NCI-H1105 treated with DMSO at 0.1 percent for 48 hours (cell line): ENCODE measurements around the gene MAGEB10.
"Not testable (repeated sequence)": the region's sequence is repeated elsewhere in the genome, so short reads cannot be mapped to it uniquely, and the experiment has no call there.

ENCODE experiments used
- DNase-seq: peaks from one replicate; lab custom pipeline; 2025; lab: John Stamatoyannopoulos, UW

MAGEB10 gene

GRCh38 chrX:27807690-27808089 is at the start of gene MAGEB10:
Gene MAGEB10 (plus strand): TSS chrX:27807990. CDS start chrX:27821307, 13,317 bp downstream.
- no peak for DNase-seq

DNA sequence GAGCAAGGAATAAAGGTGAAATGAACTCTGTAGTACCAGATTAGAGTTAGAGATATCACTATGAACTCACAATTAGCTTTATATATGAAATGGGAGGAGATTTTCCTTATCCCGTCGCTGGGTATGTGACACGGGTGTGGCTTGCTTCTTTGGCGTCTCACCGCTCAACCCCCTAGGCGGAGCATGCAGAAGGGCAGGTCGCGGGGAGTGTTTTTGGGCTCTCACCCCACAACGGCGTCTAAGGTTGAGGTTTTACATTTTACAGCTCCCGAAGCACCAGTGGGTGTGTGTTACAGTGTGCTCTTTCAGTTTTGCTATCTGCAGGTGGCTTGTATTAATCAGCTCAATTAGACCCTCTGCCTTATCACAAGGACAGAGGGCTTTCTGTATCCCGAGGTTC is 42.1 kb upstream of the MAGEB10 start:
- no peak for DNase-seq

- no peak for DNase-seq
Measured at GRCh38 chrX:27767387-27767786, 40.4 kb upstream of the MAGEB10 start.

- no peak for DNase-seq
Measured at GRCh38 chrX:27775984-27776383, 31.8 kb upstream of the MAGEB10 start.

DNA sequence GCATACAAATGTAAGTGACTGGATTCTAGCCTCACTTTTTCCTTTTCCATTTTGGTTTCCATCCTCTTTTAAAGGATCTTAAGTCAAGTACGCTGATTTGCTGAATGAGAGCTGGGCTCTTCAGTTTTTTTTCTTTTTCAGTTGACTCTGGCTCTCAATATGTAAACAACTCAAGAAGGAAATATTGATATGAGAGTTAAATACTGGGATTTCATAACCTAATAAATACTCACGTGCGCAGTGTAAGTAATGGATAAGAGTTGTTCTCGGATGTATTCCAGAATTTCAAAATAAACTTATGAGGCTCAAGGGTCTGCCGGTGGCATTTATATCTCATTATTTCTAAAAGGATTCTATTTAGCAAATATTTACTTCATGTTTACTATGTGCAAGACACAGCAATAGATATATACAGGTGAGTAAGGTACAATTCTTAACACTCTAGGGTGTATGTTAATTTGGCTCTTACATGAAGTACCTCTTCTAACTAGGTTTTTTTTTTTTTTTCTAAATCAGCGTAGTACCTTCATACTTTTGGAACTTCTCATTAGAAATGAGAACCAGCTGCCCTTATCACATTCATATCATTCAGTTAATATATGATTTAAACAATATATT is 11.0 kb upstream of the MAGEB10 start:
- no peak for DNase-seq

GRCh38 chrX:27797575-27797974 is 10.2 kb upstream of the MAGEB10 start:
- no peak for DNase-seq

DNA sequence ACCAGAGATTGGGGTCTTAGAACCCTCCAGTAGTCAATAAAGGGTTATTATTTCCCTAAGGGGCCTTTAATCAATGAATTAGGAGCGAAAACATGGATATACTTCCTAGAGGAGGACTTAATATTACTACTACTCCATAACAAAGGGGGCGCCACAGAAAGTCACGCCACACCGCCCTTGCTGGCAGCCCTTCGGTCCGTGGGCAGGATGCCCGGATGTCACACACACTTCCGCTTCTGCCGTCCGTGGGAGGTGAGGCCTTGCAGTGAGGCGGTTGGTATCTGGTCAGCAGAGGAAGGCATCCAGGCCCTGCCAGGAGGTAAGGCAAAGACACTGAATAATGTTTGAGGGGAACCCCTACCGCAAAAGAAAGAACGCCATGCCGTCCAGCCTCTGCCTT is 436 bp downstream of the MAGEB10 start:
- no peak for DNase-seq

GRCh38 chrX:27808991-27809859 is 1.4 kb downstream of the MAGEB10 start:
- DNase-seq = not testable (repeated sequence)

- no peak for DNase-seq
Measured at GRCh38 chrX:27815209-27815608, 7.4 kb downstream of the MAGEB10 start.

DNA sequence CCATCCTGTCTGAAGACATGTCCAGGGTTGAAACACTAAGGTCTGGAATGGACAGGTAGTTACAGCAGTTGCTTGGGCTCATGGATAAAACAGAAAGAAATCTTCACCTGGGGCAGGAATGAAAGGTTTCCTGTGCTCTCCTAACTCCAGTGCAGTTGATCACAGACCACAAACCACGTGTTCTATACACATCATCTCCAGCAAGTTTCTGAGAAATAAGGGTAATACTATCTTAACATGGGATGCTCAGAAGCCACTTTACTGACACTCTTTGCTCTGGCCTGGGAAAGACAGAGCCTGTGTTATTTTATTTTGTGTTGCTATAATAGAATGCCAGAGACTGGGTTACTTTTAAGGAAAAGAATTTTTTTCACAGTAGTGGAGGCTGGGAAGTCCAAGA is 16.0 kb downstream of the MAGEB10 start:
- DNase-seq = no peak

DNA sequence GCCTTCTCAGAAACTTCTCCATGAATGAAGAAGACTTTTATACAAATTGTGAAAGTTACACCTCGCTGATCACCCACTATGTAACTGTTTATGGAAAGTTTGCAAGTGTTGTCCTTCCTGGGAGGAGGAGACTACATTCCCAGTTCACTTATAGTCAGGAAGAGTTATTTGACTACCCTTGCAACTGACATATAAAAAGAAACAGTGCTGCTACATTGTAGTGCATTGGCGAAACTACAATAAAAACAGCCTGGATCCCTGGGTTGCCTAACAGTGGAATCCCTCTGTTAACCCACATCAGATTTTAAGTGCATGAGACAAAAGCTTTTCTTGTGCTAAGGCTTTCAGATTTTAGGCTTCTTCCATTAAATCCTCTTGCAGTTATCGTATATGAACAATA is 30.4 kb downstream of the MAGEB10 start:
- no peak for DNase-seq

DNA sequence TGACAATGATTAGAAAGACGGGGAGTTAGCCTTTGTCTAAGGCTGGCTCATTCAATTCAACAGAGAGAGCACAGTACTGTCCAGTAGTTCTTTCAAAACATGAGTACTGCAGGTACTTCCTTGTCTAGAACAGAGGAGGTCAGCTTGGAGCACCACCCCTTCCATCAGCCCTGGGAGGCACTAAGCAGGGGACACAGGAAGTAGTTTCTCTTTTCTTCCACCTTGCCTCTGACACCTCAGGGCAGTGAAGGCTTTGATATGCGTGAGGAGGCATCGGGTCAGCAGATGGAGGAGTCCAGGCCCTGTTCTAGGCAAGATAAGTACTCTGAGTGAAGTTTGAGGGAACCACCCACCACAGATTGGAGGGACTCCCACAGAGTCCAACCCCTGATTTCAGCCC is 33.1 kb downstream of the MAGEB10 start:
- DNase-seq = no peak

DNA sequence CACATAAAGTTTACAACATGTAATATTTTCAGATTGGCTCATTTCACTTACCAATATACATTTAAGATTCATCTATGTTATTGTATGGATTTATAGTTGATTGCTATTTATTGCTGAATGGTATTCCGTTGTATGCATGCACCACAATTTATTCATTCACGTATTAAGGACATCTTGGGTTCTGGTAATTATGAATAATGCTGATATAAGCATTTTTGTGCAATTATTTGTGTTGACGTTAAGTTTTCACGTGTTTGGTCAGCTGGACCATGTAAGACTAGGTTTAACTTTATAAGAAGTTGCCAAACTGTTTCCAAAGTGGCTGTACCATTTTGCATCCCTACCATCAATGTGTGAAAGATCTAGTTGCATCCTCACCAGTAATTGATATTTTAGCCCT is 35.1 kb downstream of the MAGEB10 start:
- DNase-seq = no peak

GRCh38 chrX:27860337-27860736 is 52.5 kb downstream of the MAGEB10 start:
- no peak for DNase-seq

- DNase-seq = no peak
Measured at GRCh38 chrX:27863809-27864208, 56.0 kb downstream of the MAGEB10 start.
